ENCODE data around the gene EGR4. TPM values are rescaled to one million over a fixed set of nuclear protein-coding genes. Genes with fewer than 3 reads are reported as not detected.
A peak's percentile ranks its signal among the peaks of the same experiment; 100 is the strongest.

Gene EGR4
- total and polyA plus RNA-seq, 4 donors, result 0.02 TPM; not detected in 3

GRCh38 chr2:73268830-73269685, 24.3 kb downstream of the EGR4 start:
- Histone ChIP-seq H3K27ac (ENCODE audit: low read depth in 1 of 2, low read length in 2 of 2) (no peak overlapping the region), H3K9ac (ENCODE audit: low read depth in 1 of 2, low read length in 2 of 2) (no peak overlapping the region), H3K4me3 (ENCODE audit: low read depth in 1 of 3, low read length in 3 of 3) (peak overlapping the region in 1 of 3 donors; percentile 39), H3K27me3 (ENCODE audit: control insufficient read depth in 4 of 4, insufficient read depth in 4 of 4, low read length in 3 of 4) (peaks cover 0 to 7% (median 0%) of the 10 kb centered on the region in 4 donors), H3K4me1 (ENCODE audit: control insufficient read depth in 4 of 4, insufficient read depth in 4 of 4, low read length in 3 of 4) (peaks cover 3 to 12% (median 7%) of the 10 kb centered on the region in 4 donors), H3K36me3 (ENCODE audit: control insufficient read depth in 4 of 4, insufficient read depth in 3 of 4, low read depth in 1 of 4, low read length in 3 of 4) (no peaks in the 10 kb centered on the region), H3K9me3 (ENCODE audit: control insufficient read depth in 4 of 4, low read length in 3 of 4) (no peaks in the 10 kb centered on the region)
- 10% methylated on average over 113 of the region's 113 CpGs for WGBS
- no peak for TF ChIP-seq EGR1 (IDR thresholded peaks at IDR 0.05; ENCODE audit: low read depth in 2 of 2)
- TF ChIP-seq, protein P1, sequence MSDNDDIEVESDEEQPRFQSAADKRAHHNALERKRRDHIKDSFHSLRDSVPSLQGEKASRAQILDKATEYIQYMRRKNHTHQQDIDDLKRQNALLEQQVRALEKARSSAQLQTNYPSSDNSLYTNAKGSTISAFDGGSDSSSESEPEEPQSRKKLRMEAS (IDR thresholded peaks at IDR 0.05), result no peak
- TF ChIP-seq NR2F2 (IDR thresholded peaks at IDR 0.05), result no peak
- TF ChIP-seq TAF1 (conservative IDR thresholded peaks at IDR 0.05), result no peak
- no peak for TF ChIP-seq HNF4G (IDR thresholded peaks at IDR 0.05)
- no peak for DNase-seq (ENCODE audit: low spot score)

DNA sequence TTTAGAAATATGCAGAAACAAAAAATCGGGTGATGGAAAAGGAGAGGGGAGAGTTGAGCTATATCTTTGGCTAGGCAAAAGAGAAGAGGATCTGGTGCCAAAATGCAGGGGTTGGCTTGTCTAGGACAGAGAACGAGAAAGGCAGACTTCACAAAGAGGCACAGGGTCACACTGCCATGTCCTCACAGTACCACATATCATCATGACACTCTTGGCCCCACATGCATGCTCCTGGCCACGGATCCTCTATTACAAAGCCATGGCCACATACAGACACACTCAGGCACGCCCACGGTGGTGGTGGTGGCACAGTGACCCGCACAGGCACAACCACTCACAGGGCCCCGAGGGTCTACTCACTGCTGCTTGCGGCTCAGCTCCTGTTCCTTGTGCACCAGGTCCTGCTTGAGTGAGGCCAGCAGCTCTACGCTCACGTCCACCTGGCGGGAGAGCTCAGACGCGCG, 24.9 kb downstream of the EGR4 start:
- Histone ChIP-seq H3K27ac (ENCODE audit: low read depth in 1 of 2, low read length in 2 of 2) (no peak overlapping the region), H3K4me1 (ENCODE audit: control insufficient read depth in 4 of 4, insufficient read depth in 4 of 4, low read length in 3 of 4) (peaks cover 3 to 12% (median 7%) of the 10 kb centered on the region in 4 donors), H3K36me3 (ENCODE audit: control insufficient read depth in 4 of 4, insufficient read depth in 3 of 4, low read depth in 1 of 4, low read length in 3 of 4) (no peaks in the 10 kb centered on the region), H3K4me3 (ENCODE audit: low read depth in 1 of 3, low read length in 3 of 3) (no peak overlapping the region), H3K27me3 (ENCODE audit: control insufficient read depth in 4 of 4, insufficient read depth in 4 of 4, low read length in 3 of 4) (peaks cover 0 to 7% (median 0%) of the 10 kb centered on the region in 4 donors), H3K9me3 (ENCODE audit: control insufficient read depth in 4 of 4, low read length in 3 of 4) (no peaks in the 10 kb centered on the region), H3K9ac (ENCODE audit: low read depth in 1 of 2, low read length in 2 of 2) (no peak overlapping the region)
- no peak for DNase-seq (ENCODE audit: low spot score)
- TF ChIP-seq JUND (IDR thresholded peaks at IDR 0.05) (no peak), FOXA2 (IDR thresholded peaks at IDR 0.05) (no peak), TAF1 (conservative IDR thresholded peaks at IDR 0.05) (no peak), GABPA (IDR thresholded peaks at IDR 0.05 in 1 of 2, conservative IDR thresholded peaks at IDR 0.05 in 1 of 2) (no peak), REST (IDR thresholded peaks at IDR 0.05) (no peak), FOXA1 (IDR thresholded peaks at IDR 0.05) (no peak)
- 36% methylated on average over 14 of the region's 14 CpGs for WGBS

DNA sequence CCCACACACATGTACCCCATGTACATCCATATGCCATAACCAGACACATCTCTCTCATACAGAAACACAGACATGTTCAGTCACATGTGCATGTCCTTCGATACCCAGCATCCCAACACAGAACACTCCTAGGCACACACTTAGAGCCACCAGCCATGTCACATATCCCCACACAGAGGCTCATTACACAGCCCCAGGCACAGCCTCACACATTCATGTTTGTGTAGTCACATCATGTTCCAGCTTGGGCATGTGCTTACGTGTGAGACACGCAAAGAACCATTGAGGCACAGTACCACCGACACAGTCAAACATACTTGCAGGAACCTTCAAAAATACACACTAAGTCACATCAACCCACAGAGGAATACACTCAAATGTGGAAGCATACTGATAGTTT, 26.3 kb downstream of the EGR4 start:
- no peaks in the 10 kb centered on the region for H3K9me3 ChIP-seq (ENCODE audit: control insufficient read depth in 4 of 4, low read length in 3 of 4)
- peaks cover 3 to 12% (median 7%) of the 10 kb centered on the region in 4 donors for H3K4me1 ChIP-seq (ENCODE audit: control insufficient read depth in 4 of 4, insufficient read depth in 4 of 4, low read length in 3 of 4)
- peaks cover 0 to 7% (median 0%) of the 10 kb centered on the region in 4 donors for H3K27me3 ChIP-seq (ENCODE audit: control insufficient read depth in 4 of 4, insufficient read depth in 4 of 4, low read length in 3 of 4)
- WGBS, result 92% methylated on average over 4 of the region's 4 CpGs
- no peak for DNase-seq (ENCODE audit: low spot score)
- H3K27ac ChIP-seq (ENCODE audit: low read depth in 1 of 2, low read length in 2 of 2), result no peak overlapping the region
- no peaks in the 10 kb centered on the region for H3K36me3 ChIP-seq (ENCODE audit: control insufficient read depth in 4 of 4, insufficient read depth in 3 of 4, low read depth in 1 of 4, low read length in 3 of 4)
- H3K4me3 ChIP-seq (ENCODE audit: low read depth in 1 of 3, low read length in 3 of 3), result no peak overlapping the region
- H3K9ac ChIP-seq (ENCODE audit: low read depth in 1 of 2, low read length in 2 of 2), result no peak overlapping the region
- TF ChIP-seq FOXA2 (IDR thresholded peaks at IDR 0.05) (no peak), GABPA (IDR thresholded peaks at IDR 0.05 in 1 of 2, conservative IDR thresholded peaks at IDR 0.05 in 1 of 2) (no peak), FOXA1 (IDR thresholded peaks at IDR 0.05) (no peak), HNF4A (conservative IDR thresholded peaks at IDR 0.05) (no peak), EGR1 (IDR thresholded peaks at IDR 0.05; ENCODE audit: low read depth in 2 of 2) (no peak), RAD21 (IDR thresholded peaks at IDR 0.05) (no peak), YY1 (IDR thresholded peaks at IDR 0.05) (no peak), JUND (IDR thresholded peaks at IDR 0.05) (no peak), SP1 (IDR thresholded peaks at IDR 0.05) (no peak), TAF1 (conservative IDR thresholded peaks at IDR 0.05) (no peak), NR2F2 (IDR thresholded peaks at IDR 0.05) (no peak)
- TF ChIP-seq, protein P1 (IDR thresholded peaks at IDR 0.05), result no peak
- TF ChIP-seq, protein P2, sequence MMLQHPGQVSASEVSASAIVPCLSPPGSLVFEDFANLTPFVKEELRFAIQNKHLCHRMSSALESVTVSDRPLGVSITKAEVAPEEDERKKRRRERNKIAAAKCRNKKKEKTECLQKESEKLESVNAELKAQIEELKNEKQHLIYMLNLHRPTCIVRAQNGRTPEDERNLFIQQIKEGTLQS (IDR thresholded peaks at IDR 0.05), result no peak
- TF ChIP-seq, protein P3, sequence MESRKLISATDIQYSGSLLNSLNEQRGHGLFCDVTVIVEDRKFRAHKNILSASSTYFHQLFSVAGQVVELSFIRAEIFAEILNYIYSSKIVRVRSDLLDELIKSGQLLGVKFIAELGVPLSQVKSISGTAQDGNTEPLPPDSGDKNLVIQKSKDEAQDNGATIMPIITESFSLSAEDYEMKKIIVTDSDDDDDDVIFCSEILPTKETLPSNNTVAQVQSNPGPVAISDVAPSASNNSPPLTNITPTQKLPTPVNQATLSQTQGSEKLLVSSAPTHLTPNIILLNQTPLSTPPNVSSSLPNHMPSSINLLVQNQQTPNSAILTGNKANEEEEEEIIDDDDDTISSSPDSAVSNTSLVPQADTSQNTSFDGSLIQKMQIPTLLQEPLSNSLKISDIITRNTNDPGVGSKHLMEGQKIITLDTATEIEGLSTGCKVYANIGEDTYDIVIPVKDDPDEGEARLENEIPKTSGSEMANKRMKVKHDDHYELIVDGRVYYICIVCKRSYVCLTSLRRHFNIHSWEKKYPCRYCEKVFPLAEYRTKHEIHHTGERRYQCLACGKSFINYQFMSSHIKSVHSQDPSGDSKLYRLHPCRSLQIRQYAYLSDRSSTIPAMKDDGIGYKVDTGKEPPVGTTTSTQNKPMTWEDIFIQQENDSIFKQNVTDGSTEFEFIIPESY (IDR thresholded peaks at IDR 0.05), result no peak
- TF ChIP-seq, protein P4, sequence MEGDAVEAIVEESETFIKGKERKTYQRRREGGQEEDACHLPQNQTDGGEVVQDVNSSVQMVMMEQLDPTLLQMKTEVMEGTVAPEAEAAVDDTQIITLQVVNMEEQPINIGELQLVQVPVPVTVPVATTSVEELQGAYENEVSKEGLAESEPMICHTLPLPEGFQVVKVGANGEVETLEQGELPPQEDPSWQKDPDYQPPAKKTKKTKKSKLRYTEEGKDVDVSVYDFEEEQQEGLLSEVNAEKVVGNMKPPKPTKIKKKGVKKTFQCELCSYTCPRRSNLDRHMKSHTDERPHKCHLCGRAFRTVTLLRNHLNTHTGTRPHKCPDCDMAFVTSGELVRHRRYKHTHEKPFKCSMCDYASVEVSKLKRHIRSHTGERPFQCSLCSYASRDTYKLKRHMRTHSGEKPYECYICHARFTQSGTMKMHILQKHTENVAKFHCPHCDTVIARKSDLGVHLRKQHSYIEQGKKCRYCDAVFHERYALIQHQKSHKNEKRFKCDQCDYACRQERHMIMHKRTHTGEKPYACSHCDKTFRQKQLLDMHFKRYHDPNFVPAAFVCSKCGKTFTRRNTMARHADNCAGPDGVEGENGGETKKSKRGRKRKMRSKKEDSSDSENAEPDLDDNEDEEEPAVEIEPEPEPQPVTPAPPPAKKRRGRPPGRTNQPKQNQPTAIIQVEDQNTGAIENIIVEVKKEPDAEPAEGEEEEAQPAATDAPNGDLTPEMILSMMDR (IDR thresholded peaks at IDR 0.05; ENCODE audit: low read depth, low read length, missing input control), result no peak

Measured in liver (tissue), 9 donors.